ENCODE measurements around the gene TMC7. TPM values are rescaled to one million over a fixed set of nuclear protein-coding genes. Genes with fewer than 3 reads are reported as not detected.

The TMC7 gene
- total and polyA plus RNA-seq, 2 of the 13 experiments (the other 11 are each of a cell fraction or from before 2014, with no cell fraction given) = 1.2 to 5.1 TPM

DNA sequence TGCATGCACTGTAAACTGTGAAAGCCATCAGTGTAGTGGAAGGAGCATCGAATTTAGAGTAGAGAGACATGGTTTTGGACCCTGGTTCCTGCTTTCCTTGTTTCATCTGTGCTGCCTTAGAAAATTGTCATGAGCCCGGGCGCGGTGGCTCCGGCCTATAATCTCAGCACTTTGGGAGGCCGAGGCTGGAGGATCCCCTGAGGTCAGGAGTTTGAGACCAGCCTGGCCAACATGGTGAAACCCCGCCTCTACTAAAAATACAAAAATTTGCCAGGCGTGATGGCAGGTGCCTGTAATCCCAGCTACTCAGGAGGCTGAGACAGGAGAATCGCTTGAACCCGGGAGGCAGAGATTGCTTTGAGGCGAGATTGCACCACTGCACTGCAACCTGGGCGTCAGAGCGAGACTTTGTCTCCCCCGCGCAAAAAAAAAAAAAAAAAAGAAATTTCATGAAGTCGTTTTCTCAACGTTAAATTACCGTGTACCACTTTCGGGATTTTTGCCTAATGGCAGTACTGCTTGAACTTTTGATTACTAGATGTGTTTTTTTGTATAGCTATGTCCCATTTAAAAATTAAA lies 84.6 kb downstream of the TMC7 start (continued):
- TF ChIP-seq ZNF749 (CRISPR knock-in tag; IDR thresholded peaks at IDR 0.05; ENCODE audit: borderline replicate concordance) (0 out of 2 replicates have a peak, but pooled peaks have one; percentile 8), KDM6A (CRISPR knock-in tag; IDR thresholded peaks at IDR 0.05; ENCODE audit: low read depth) (no peak), RFXANK (CRISPR knock-in tag; IDR thresholded peaks at IDR 0.05) (no peak), ZNF549 (CRISPR knock-in tag; IDR thresholded peaks at IDR 0.05) (no peak), ETV5 (CRISPR knock-in tag; IDR thresholded peaks at IDR 0.05; ENCODE audit: borderline replicate concordance) (no peak; the same call in 1 of the 2 replicates), ZNF343 (CRISPR knock-in tag; IDR thresholded peaks at IDR 0.05) (no peak), ZNF563 (CRISPR knock-in tag; IDR thresholded peaks at IDR 0.05) (no peak; the same call in 1 of the 2 replicates), ZSCAN21 (CRISPR knock-in tag; IDR thresholded peaks at IDR 0.05; ENCODE audit: borderline replicate concordance) (no peak), ZBTB21 (CRISPR knock-in tag; IDR thresholded peaks at IDR 0.05) (no peak), SMARCE1 (IDR thresholded peaks at IDR 0.05; ENCODE audit: borderline replicate concordance) (no peak), ZNF615 (CRISPR knock-in tag; IDR thresholded peaks at IDR 0.05; ENCODE audit: borderline replicate concordance) (0 out of 2 replicates have a peak, but pooled peaks have one; percentile 27), ZNF652 (CRISPR knock-in tag; IDR thresholded peaks at IDR 0.05; ENCODE audit: borderline replicate concordance, low read depth) (no peak), KLF15 (CRISPR knock-in tag; IDR thresholded peaks at IDR 0.05; ENCODE audit: borderline replicate concordance) (no peak), ARNT (IDR thresholded peaks at IDR 0.05) (no peak), MIER3 (CRISPR knock-in tag; IDR thresholded peaks at IDR 0.05; ENCODE audit: borderline replicate concordance) (0 out of 2 replicates have a peak, but pooled peaks have one; percentile 1), CREB1 (IDR thresholded peaks at IDR 0.05) (no peak), CREB1 (CRISPR knock-in tag; IDR thresholded peaks at IDR 0.05) (no peak), SNAI1 (CRISPR knock-in tag; IDR thresholded peaks at IDR 0.05; ENCODE audit: borderline replicate concordance) (no peak), NFE2L2 (IDR thresholded peaks at IDR 0.05; ENCODE audit: low read length) (no peak), SIN3B (IDR thresholded peaks at IDR 0.05; ENCODE audit: low read length) (no peak), PRPF4 (IDR thresholded peaks at IDR 0.05; ENCODE audit: low read depth, low read length, poor library complexity, severe bottlenecking) (no peak), ZNF776 (CRISPR knock-in tag; IDR thresholded peaks at IDR 0.05) (no peak), NFYC (CRISPR knock-in tag; IDR thresholded peaks at IDR 0.05) (no peak), RBAK (CRISPR knock-in tag; IDR thresholded peaks at IDR 0.05) (no peak), ASH2L (IDR thresholded peaks at IDR 0.05; ENCODE audit: insufficient read length, low read depth, low read length) (no peak)
- TF ChIP-seq, protein P1, sequence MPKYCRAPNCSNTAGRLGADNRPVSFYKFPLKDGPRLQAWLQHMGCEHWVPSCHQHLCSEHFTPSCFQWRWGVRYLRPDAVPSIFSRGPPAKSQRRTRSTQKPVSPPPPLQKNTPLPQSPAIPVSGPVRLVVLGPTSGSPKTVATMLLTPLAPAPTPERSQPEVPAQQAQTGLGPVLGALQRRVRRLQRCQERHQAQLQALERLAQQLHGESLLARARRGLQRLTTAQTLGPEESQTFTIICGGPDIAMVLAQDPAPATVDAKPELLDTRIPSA (CRISPR knock-in tag; IDR thresholded peaks at IDR 0.05; ENCODE audit: borderline replicate concordance) = no peak
- TF ChIP-seq, protein P2, sequence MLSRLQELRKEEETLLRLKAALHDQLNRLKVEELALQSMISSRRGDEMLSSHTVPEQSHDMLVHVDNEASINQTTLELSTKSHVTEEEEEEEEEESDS (CRISPR knock-in tag; IDR thresholded peaks at IDR 0.05; ENCODE audit: borderline replicate concordance) = no peak
- TF ChIP-seq, protein P3, sequence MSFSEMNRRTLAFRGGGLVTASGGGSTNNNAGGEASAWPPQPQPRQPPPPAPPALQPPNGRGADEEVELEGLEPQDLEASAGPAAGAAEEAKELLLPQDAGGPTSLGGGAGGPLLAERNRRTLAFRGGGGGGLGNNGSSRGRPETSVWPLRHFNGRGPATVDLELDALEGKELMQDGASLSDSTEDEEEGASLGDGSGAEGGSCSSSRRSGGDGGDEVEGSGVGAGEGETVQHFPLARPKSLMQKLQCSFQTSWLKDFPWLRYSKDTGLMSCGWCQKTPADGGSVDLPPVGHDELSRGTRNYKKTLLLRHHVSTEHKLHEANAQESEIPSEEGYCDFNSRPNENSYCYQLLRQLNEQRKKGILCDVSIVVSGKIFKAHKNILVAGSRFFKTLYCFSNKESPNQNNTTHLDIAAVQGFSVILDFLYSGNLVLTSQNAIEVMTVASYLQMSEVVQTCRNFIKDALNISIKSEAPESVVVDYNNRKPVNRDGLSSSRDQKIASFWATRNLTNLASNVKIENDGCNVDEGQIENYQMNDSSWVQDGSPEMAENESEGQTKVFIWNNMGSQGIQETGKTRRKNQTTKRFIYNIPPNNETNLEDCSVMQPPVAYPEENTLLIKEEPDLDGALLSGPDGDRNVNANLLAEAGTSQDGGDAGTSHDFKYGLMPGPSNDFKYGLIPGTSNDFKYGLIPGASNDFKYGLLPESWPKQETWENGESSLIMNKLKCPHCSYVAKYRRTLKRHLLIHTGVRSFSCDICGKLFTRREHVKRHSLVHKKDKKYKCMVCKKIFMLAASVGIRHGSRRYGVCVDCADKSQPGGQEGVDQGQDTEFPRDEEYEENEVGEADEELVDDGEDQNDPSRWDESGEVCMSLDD (CRISPR knock-in tag; IDR thresholded peaks at IDR 0.05; ENCODE audit: borderline replicate concordance) = no peak
- TF ChIP-seq, protein P4, sequence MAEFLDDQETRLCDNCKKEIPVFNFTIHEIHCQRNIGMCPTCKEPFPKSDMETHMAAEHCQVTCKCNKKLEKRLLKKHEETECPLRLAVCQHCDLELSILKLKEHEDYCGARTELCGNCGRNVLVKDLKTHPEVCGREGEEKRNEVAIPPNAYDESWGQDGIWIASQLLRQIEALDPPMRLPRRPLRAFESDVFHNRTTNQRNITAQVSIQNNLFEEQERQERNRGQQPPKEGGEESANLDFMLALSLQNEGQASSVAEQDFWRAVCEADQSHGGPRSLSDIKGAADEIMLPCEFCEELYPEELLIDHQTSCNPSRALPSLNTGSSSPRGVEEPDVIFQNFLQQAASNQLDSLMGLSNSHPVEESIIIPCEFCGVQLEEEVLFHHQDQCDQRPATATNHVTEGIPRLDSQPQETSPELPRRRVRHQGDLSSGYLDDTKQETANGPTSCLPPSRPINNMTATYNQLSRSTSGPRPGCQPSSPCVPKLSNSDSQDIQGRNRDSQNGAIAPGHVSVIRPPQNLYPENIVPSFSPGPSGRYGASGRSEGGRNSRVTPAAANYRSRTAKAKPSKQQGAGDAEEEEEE (CRISPR knock-in tag; IDR thresholded peaks at IDR 0.05; ENCODE audit: borderline replicate concordance) = no peak
